Measurements from ENCODE around the gene RNF6.
A peak's percentile ranks its signal among the peaks of the same experiment; 100 is the strongest.

The RNF6 gene

DNA sequence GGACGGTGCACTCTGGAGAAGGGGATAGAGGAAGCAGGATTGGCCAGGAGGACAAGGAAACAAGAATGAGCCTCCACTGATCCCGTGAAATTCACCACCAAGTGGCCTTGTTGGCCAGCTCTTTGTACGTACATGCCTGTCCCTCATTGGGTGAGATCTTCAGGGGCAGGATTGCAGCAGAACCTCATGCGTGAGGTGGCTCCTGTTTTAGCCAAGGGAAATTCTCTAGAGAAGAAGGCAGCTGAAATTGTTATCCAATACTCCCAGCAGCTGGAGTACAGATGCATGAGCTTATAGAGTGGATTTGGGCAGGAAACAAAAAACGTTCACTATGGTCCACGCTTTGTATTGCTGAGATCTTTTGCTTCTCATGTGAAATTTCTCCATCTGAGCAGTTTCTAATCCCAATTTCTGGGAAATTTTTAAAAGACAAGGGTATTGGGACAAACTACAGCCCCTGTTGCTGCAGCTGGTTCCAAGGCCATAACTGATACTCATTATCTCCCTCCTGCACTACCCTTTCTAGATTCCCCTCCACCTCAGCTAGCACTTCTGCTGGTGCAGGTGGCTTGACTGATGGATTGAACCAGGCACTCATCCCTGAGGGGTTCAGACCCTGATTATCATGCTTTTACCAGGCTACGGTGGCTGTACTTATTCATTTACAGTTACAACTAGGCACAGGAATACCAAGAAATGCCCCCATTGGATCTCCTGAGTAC lies 3.9 kb upstream of the RNF6 start:
- no peak for DNase-seq (ENCODE audit: low read depth)

DNA sequence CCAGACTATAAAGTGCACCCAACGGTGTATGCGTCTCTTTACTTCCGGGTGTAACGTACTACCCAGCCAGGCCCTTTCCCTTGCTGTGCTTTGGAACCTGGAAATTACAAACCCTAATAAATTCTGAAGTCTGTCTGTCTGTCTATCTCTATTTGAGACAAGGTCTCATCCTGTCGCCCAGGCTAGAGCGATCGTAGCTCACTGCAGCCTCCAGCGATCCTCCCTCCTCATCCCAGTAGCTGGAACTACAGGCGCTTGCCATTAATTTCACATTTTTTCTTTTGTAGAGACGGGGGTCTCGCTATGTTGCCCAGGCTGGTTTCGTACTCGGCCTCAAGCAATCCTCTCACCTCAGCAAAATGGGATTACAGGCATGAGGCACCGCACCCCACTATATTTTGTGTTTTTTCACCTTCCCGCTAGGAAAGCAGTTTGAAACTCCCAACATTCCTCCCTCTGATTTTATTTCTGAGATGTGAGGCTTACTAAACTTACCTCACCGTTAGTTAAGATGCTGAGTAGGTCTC lies 469 bp upstream of the RNF6 start:
- DNase-seq (ENCODE audit: low read depth): no peak

DNA sequence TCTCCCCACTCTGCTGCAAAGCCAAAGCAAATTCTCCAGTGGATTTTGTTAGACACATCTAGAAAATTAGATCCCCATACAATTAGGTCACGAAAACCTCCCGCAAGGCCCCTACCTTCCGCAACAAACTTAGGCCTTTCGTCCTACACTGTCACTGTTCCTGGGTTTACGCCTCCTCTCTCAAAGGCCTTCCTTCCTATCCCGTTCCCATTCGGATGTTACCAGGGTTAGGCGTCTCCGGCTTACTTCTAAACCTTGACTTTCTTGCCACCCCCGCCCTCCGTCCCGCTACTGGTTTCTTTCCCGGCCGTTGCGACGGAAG lies 754 bp downstream of the RNF6 start:
- no peak for DNase-seq (ENCODE audit: low read depth)

GRCh38 chr13:26220575-26220974 lies 1.5 kb downstream of the RNF6 start:
- peak; percentile 85 for DNase-seq (ENCODE audit: low read depth)

DNA sequence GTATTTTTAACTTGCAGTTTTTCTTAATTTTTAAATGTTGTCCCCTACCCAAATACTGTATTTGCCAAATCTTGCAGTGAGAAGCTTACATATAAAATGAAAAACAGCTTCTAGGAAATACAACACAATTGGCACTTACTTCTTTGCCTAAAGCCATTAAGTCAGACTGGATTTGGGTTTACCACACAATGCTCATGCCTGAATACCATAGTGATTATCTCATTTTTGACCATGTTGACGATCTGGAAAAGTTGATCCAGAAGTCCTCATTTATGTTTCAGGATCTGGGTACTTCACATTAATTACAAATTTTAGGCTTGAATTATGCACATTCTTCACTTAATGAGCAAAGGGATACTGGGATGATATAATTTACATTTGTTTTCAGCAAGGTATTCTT lies 2.4 kb downstream of the RNF6 start:
- peak; percentile 60 for DNase-seq (ENCODE audit: low read depth)

DNA sequence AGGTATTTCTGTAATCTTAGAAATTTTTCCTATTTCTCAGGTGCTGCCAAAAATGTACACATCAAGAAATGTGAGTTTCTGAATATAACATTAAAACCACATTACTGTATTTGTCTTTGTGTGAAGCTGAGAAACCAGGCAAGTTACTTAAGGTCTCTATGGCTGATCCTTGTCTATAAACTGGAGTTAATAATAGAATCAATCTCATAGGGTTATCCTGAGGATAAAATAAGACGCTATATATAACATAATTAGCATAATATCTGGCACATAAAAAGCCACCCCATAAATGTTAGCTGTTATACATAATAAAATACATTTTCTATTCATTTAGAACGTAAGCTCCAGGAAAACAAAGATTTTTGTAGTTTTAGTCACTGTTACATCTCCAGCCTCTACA lies 6.1 kb downstream of the RNF6 start:
- no peak for DNase-seq (ENCODE audit: low read depth)

DNA sequence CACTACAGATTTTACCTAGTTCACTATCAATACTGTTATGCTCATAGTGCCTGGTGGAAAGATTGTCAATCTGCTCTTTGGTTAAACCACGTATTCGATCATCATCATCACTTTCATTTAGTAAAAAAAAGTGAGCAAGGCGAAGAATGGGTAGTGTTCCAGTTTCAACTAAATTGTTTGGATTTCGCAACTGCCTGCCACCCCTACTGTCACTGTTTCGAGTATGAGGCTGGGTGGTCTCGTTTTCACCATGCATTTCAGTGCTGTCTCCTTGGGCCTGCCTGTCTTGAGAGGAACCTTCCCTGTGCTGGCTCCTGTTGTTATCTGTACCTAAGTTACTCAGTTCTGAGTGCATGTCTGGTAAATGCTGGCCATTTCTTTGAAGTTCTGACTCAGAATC lies 8.1 kb downstream of the RNF6 start:
- no peak for DNase-seq (ENCODE audit: low read depth)

- DNase-seq (ENCODE audit: low read depth): no peak
These were observed 8.8 kb downstream of the RNF6 start for GRCh38 chr13:26213345-26213744.

DNA sequence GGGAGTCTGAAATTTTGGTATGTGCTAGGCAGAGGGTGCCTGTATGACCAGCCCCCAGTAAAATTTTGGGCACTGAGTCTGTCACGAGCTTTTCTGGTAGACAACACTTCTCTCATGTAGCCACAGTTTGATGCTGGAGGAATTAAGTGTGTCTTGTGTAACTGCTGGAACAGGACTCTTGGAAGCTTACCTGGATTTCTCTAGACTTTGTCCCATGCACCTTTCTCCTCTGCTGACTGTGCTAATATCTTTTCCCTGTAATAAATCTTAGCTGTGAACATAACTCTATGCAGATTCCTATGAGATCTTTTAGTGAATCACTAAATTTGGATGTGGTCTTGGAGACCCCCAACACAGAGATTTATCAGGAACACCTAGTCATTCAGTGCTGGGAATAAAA lies 13.8 kb downstream of the RNF6 start:
- no peak for DNase-seq (ENCODE audit: low read depth)

- DNase-seq (ENCODE audit: low read depth): peak; percentile 63
These were observed 19.6 kb downstream of the RNF6 start for GRCh38 chr13:26202365-26202972.

- DNase-seq (ENCODE audit: low read depth): no peak
These were observed 21.3 kb downstream of the RNF6 start for GRCh38 chr13:26200811-26201210.

- DNase-seq (ENCODE audit: low read depth): no peak
These were observed 24.0 kb downstream of the RNF6 start for GRCh38 chr13:26198116-26198515.

GRCh38 chr13:26197298-26197697 lies 24.8 kb downstream of the RNF6 start:
- no peak for DNase-seq (ENCODE audit: low read depth)

DNA sequence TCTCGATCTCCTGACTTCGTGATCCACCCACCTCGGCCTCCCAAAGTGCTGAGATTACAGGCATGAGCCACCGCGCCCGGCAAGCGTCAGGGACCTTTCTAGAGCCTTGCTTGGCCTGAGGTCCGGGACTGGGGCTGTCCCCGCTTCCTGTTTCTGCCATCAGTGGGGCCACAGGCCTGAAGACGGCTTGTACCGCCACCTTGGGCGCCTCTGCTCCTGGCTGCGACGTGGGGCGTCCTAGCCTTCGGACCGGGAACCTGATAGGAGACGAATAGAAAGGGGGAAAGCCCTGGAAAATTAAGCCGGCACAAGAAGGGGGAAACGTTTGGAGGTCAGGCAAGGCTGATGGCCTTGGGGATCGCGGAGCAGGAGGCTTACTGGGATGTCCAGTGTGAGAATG lies 35.1 kb downstream of the RNF6 start:
- DNase-seq (ENCODE audit: low read depth): no peak

GRCh38 chr13:26186118-26186870 lies 35.8 kb downstream of the RNF6 start:
- DNase-seq (ENCODE audit: low read depth): peak; percentile 95

GRCh38 chr13:26185720-26186117 lies 36.4 kb downstream of the RNF6 start:
- DNase-seq (ENCODE audit: low read depth): no peak

- DNase-seq (ENCODE audit: low read depth): peak; percentile 73
These were observed 37.3 kb downstream of the RNF6 start for GRCh38 chr13:26184791-26185250.

DNA sequence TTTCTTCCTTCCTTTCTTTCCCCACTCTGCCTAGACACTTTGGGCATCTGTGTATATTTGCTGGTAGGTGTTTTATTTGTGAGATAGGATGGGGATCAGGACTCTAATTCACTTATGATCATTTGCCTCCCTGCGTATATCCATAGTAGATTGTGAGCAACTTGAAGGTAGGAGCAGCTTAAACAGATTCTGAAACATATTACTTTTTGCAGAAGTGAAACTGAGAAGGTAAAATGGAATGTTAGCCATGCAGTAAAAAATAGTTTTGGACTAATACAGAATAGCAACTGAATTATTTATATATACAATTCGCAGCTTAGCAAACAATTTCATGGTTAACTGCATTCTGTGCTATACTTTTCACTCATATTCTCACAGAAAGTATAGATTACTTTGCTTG lies 38.7 kb downstream of the RNF6 start:
- DNase-seq (ENCODE audit: low read depth): no peak

DNA sequence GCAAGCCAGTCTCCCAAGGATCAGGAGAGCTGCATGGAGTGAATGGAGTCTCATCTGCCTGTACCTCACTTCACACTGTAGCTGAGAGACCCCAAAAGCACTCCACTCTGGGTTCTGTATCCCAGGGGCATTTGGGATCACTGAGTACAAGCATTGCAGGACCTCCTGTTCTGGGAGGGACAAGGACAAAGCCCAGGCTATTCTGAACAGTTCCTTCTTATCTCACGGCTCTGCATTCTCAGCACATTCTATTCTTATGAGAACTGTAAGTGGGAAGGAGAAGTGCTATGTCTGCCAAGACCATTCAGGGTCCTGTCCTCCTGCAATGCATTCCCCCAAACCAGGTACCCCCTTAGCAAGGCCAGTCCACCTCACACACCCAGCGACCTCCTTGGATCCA lies 42.8 kb downstream of the RNF6 start:
- peak; percentile 4 for DNase-seq (ENCODE audit: low read depth)

DNA sequence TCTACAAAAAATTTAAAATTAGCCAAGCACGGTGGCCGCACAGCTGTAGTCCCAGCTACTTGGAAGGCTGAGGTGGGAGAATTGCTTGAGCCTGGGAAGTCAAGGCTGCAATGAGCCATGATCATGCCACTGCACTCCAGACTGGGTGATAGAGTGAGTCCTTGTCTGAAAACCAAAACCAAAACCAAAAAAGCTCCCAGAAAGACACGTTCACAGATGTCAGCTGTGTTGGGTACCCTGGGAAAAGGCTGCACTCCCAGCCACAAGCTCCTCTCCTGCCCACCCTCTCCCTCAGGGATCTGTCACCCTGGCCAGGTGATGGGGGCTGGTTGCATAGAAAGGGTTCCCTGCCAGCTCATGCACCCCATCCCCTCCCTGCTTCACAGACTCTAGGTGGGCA lies 53.3 kb downstream of the RNF6 start:
- DNase-seq (ENCODE audit: low read depth): peak; percentile 6

DNA sequence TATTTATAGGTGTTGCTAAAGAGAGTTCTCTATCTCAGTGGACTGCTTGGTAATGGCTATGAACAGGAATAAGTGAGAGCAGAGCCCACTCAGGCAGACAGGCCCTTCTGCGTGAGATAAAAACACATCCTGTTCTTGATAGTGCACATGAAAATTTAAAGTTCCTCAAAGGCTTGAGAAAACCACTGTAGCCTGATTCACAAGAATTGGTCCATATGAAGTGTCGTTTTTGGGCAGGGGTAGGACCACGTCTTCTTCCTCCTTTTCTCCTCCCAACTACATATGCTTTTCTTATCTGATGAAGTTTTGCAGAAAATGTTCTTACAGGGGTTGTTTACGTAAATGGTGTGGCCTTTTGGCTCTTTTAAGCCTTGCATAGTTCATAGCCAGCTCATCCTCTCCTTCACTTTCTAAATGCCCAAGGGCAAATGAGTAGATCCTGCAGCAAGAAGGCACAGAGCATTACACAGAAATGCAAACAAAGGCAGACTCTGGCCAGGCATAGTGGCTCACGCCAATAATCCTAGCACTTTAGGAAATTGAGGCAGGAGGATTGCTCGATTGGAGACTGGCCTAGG lies 53.8 kb downstream of the RNF6 start:
- peak; percentile 91 for DNase-seq (ENCODE audit: low read depth)

- no peak for DNase-seq (ENCODE audit: low read depth)
These were observed 58.3 kb downstream of the RNF6 start for GRCh38 chr13:26163812-26164211.

All from iris pigment epithelial cell (primary cell).